Thyroid gland (tissue), 4 donors: ENCODE results near the gene POLR3K.

Experiments used
- POLR2A ChIP-seq, 2 donors: fragments of 450-650 bp; IDR thresholded peaks; one replicate each; pipeline ENCODE4 v1.6.1; 2017; ENCODE audit warnings: antibody characterized with exemption in 2 of 2, mild to moderate bottlenecking in 2 of 2, moderate library complexity in 1 of 2
- TF ChIP-seq, protein P1 (sequence below), 6 experiments: fragments of 200-600 bp in 3 of 6; fragments of 450-650 bp in 3 of 6; sonication (generic) in 3 of 6; IDR thresholded peaks; one replicate each; pipeline ENCODE4 v1.5.1; 2016 to 2019; ENCODE audit warnings: antibody characterized with exemption in 6 of 6, mild to moderate bottlenecking in 2 of 6, inconsistent platforms in 1 of 6, moderate library complexity in 1 of 6

DNA sequence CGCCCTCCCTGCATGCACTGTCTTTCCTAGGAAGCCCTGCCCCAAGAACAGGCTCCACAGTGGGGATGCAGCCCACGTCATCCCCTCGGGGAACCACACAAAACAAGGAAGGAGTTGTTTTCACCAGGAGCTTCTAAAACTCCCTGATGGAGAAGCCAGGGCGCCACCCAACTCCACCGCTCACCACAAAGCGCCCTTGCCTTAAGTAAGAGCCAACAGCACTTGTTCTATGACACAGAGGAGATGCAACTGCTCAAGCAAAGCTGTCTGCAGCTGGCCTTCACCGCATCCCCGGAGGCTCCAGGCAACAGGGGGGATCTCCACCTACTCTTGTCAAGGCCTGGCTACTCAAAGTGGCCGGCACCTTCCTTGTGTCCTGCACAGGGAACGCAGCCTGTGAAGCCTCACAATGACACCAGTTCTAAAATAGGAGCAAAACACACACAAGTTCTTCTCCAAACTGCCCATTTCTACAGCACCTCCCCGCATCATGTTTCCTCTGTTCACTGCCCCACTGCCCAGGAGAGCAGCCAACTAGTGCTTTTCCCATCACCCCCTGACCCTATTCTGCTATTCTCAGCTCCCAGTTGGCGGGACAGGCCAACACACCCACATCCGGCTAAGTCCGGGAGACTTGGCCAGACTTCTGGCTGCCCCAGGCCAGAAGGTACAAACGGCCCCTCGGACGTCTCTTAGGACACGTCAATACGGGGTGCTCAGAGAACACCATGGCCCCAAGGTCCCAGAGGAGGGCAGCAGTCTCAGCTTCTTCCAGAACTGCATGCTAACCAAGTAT is 48.9 kb upstream of the POLR3K start:
- TF ChIP-seq, protein P1, sequence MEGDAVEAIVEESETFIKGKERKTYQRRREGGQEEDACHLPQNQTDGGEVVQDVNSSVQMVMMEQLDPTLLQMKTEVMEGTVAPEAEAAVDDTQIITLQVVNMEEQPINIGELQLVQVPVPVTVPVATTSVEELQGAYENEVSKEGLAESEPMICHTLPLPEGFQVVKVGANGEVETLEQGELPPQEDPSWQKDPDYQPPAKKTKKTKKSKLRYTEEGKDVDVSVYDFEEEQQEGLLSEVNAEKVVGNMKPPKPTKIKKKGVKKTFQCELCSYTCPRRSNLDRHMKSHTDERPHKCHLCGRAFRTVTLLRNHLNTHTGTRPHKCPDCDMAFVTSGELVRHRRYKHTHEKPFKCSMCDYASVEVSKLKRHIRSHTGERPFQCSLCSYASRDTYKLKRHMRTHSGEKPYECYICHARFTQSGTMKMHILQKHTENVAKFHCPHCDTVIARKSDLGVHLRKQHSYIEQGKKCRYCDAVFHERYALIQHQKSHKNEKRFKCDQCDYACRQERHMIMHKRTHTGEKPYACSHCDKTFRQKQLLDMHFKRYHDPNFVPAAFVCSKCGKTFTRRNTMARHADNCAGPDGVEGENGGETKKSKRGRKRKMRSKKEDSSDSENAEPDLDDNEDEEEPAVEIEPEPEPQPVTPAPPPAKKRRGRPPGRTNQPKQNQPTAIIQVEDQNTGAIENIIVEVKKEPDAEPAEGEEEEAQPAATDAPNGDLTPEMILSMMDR (IDR thresholded peaks at IDR 0.05) = no peak
- no peak for TF ChIP-seq POLR2A (IDR thresholded peaks at IDR 0.05)
